OCI-LY1 (cell line): ENCODE measurements around the gene CRYBG3.

Experiments
- H2AFZ ChIP-seq: fragments of 200-600 bp; sonication (generic), shearing (Covaris generic); 2 replicates; pipeline ENCODE4 v1.6.0; 2014; ENCODE audit warnings: antibody characterized with exemption, mild to moderate bottlenecking, low read length
- H3F3A ChIP-seq: fragments of 200-600 bp; sonication (generic), shearing (Covaris generic); 2 replicates; pipeline ENCODE4 v1.6.0; 2014; ENCODE audit warnings: mild to moderate bottlenecking, antibody characterized with exemption, low read length, moderate library complexity; ENCODE audit not compliant: insufficient read depth
- H3K27ac ChIP-seq: fragments of 200-600 bp; sonication (generic); 2 replicates; pipeline ENCODE4 v1.5.1; 2014; ENCODE audit warnings: low read length, mixed run types, mild to moderate bottlenecking, low read depth; ENCODE audit not compliant: poor library complexity, severe bottlenecking
- H3K27me3 ChIP-seq: fragments of 200-600 bp; sonication (generic); 2 replicates; pipeline ENCODE4 v1.6.0; 2014; ENCODE audit warnings: antibody characterized with exemption, mild to moderate bottlenecking, low read length, moderate library complexity; ENCODE audit not compliant: insufficient read depth
- H3K36me3 ChIP-seq: fragments of 200-600 bp; sonication (generic); 2 replicates; pipeline ENCODE4 v1.6.1; 2014; ENCODE audit warnings: mild to moderate bottlenecking, antibody characterized with exemption, low read length, moderate library complexity, mixed read lengths; ENCODE audit not compliant: insufficient read depth
- H3K4me1 ChIP-seq: fragments of 200-600 bp; sonication (generic); 2 replicates; pipeline ENCODE4 v1.5.1; 2014; ENCODE audit warnings: mild to moderate bottlenecking, low read length, moderate library complexity; ENCODE audit not compliant: insufficient read depth, severe bottlenecking
- H3K4me2 ChIP-seq: fragments of 200-600 bp; sonication (generic), shearing (Covaris generic); 2 replicates; pipeline ENCODE4 v1.6.1; 2014; ENCODE audit warnings: low read length
- H3K4me3 ChIP-seq: fragments of 200-600 bp; sonication (generic); 2 replicates; pipeline ENCODE4 v1.5.1; 2014; ENCODE audit warnings: low read length, low read depth, mild to moderate bottlenecking, mixed read lengths; ENCODE audit not compliant: poor library complexity, severe bottlenecking
- H3K79me2 ChIP-seq: fragments of 200-600 bp; shearing (Covaris generic); 2 replicates; pipeline ENCODE4 v1.6.1; 2016; ENCODE audit warnings: mixed run types, low read length, mixed read lengths; ENCODE audit not compliant: insufficient read depth
- H3K9ac ChIP-seq: fragments of 200-600 bp; sonication (generic), shearing (Covaris generic); 2 replicates; pipeline ENCODE4 v1.6.1; 2014; ENCODE audit warnings: mild to moderate bottlenecking, low read length, mixed read lengths
- H3K9me2 ChIP-seq: fragments of 200-600 bp; sonication (generic), shearing (Covaris generic); 2 replicates; pipeline ENCODE4 v1.6.1; 2014; ENCODE audit warnings: low read depth, mild to moderate bottlenecking, low read length, mixed read lengths
- H3K9me3 ChIP-seq: fragments of 200-600 bp; shearing (Covaris generic); 2 replicates; pipeline ENCODE4 v1.6.1; 2014; ENCODE audit warnings: low read length, mixed read lengths
- H4K20me1 ChIP-seq: fragments of 200-600 bp; sonication (generic), shearing (Covaris generic); 2 replicates; pipeline ENCODE4 v1.6.0; 2016; ENCODE audit warnings: mild to moderate bottlenecking, low read length; ENCODE audit not compliant: insufficient read depth
- EZH2 ChIP-seq: fragments of 200-600 bp; sonication (generic), shearing (Covaris generic); IDR thresholded peaks from 2 replicates; pipeline ENCODE4 v1.8.0; 2017; ENCODE audit warnings: borderline replicate concordance, mixed run types, mild to moderate bottlenecking, antibody characterized with exemption, low read length, moderate library complexity, mixed read lengths
- TF ChIP-seq, protein P1 (sequence below): fragments of 200-600 bp; sonication (generic), shearing (Covaris generic); IDR thresholded peaks from 2 replicates; pipeline ENCODE4 v1.5.1; 2017; ENCODE audit warnings: mild to moderate bottlenecking, antibody characterized with exemption, low read length, moderate library complexity, mixed read lengths

CRYBG3 gene

DNA sequence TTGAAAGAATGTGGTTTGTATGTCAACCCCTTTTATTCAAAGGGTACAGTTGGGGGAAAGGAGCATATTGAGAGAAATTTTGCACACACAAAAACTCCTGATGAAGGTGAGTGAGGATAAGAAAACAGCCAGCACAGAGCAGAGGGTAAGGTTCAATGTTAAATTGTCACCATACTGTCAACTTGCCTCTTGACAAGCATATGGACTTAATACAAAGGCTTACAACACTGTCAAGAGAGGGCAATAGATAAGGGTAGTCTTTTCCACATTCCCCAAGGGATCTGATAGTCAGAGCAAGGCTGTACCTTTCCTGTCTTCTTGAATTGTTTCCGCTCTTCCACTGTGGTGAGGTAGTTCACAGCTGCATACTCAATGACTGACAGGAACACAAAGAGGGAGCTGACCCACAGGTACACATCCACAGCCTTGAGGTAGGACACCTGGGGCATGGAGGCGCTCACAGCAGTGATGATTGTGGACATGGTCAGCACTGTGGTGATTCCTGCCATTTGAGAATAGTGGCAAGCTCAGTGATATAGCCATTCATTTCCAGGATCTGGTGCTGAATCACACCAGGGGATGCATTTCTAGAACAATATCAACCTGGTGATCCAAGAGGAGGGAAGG lies 170.8 kb downstream of the CRYBG3 start:
- TF ChIP-seq, protein P1, sequence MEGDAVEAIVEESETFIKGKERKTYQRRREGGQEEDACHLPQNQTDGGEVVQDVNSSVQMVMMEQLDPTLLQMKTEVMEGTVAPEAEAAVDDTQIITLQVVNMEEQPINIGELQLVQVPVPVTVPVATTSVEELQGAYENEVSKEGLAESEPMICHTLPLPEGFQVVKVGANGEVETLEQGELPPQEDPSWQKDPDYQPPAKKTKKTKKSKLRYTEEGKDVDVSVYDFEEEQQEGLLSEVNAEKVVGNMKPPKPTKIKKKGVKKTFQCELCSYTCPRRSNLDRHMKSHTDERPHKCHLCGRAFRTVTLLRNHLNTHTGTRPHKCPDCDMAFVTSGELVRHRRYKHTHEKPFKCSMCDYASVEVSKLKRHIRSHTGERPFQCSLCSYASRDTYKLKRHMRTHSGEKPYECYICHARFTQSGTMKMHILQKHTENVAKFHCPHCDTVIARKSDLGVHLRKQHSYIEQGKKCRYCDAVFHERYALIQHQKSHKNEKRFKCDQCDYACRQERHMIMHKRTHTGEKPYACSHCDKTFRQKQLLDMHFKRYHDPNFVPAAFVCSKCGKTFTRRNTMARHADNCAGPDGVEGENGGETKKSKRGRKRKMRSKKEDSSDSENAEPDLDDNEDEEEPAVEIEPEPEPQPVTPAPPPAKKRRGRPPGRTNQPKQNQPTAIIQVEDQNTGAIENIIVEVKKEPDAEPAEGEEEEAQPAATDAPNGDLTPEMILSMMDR: no peak
- no peak for TF ChIP-seq EZH2
- Histone ChIP-seq H3K4me1 (peaks cover 4% of the 10 kb centered on the region), H3K79me2 (no peaks in the 10 kb centered on the region), H3K4me3 (no peak overlapping the region), H3K27me3 (no peaks in the 10 kb centered on the region), H3K27ac (no peak overlapping the region), H4K20me1 (no peaks in the 10 kb centered on the region), H2AFZ (no peak overlapping the region), H3K36me3 (no peaks in the 10 kb centered on the region), H3F3A (no peaks in the 10 kb centered on the region), H3K4me2 (no peak overlapping the region), H3K9ac (no peak overlapping the region), H3K9me2 (no peaks in the 10 kb centered on the region), H3K9me3 (no peaks in the 10 kb centered on the region)

DNA sequence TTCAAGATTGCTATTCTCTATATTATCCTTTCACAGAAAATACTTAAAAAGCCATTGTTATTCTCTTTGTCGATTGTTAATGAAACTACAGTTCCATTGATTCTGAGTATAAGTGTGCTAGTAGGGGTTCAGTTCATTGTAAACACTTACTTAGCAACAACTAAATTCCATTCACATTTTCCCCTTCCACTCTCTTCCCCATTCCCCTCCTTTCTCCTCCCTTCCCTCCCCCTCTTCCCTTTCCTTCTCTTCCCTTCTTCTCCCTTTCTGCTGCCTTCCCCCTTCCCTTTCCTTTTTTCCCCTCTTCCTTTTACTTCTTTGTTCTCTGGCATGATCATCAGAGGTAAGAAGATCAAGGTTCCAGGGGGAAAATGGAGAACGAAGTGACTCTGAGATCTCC lies 171.7 kb downstream of the CRYBG3 start:
- Histone ChIP-seq H2AFZ (no peak overlapping the region), H3K9ac (no peak overlapping the region), H3K79me2 (no peaks in the 10 kb centered on the region), H3K4me2 (no peak overlapping the region), H3K4me1 (peaks cover 4% of the 10 kb centered on the region), H4K20me1 (no peaks in the 10 kb centered on the region), H3K36me3 (no peaks in the 10 kb centered on the region), H3K9me3 (no peaks in the 10 kb centered on the region), H3K27me3 (no peaks in the 10 kb centered on the region), H3F3A (no peaks in the 10 kb centered on the region), H3K27ac (no peak overlapping the region), H3K4me3 (no peak overlapping the region), H3K9me2 (no peaks in the 10 kb centered on the region)
- no peak for TF ChIP-seq EZH2
- TF ChIP-seq, protein P1: no peak

DNA sequence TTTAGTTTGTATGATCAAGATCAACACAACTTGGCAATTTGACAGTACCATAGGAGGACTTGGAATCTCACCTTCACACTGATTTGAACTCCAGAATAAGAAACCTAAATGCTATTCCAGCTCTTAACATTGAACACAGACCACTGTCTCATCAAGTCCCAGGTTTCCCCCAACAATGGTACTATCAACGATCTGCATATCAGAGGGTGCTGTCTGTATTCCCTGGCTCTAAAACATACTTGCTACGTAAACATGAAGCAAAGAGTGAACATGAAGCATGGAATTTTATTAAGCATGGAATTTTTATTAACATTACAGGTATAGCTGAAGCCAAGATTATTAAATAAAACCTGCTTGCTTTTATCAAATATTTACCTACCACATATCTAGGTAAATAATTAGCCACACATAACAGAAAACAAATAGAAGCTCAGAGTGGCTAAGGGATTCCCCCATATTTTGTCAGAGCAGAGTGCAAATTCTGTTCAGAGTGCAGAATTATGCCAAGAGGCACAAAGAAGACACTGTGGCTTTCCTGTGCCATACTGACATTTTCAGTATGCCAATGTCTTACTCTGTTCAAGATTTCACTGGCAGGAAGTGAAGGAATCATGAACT lies 172.6 kb downstream of the CRYBG3 start:
- Histone ChIP-seq H3K9me2 (no peaks in the 10 kb centered on the region), H3K4me2 (no peak overlapping the region), H3K79me2 (no peaks in the 10 kb centered on the region), H3K27me3 (no peaks in the 10 kb centered on the region), H3K9me3 (no peaks in the 10 kb centered on the region), H3K36me3 (no peaks in the 10 kb centered on the region), H3K9ac (no peak overlapping the region), H3F3A (no peaks in the 10 kb centered on the region), H3K4me3 (no peak overlapping the region), H3K4me1 (peaks cover 4% of the 10 kb centered on the region), H4K20me1 (no peaks in the 10 kb centered on the region), H2AFZ (no peak overlapping the region), H3K27ac (no peak overlapping the region)
- TF ChIP-seq EZH2: no peak
- TF ChIP-seq, protein P1: no peak
